ENCODE measurements around the gene FAM222A.

Gene FAM222A

DNA sequence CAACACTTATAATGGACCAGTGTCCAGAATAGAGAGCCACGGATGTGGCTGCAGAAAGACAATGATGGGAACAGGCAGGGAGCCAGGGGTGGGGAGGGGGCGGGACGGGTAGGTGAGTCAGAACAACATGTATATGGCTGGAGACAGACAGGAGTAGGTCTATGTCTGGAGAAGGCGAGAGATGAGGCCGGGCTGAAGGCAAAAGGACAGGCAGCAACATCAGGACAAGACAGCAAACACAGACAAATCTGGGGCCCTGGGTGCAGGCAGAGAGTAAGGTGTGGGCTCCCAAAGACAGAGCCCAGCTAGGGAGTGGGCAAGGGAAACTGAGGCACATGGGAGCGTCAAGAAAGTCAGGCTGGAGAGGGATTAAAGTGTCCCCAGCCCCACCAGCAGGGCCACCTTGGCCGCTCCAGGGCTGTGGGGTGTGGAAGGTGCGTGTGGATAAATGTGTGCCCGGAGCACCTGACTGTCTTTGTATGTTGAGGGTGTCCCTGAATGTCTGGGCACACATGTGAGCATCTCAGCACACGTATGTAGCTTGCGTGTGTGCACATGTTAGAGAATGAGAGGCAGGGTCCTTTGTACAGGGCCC is 44.1 kb downstream of the FAM222A start:
- peaks cover 6% of the 10 kb centered on the region; the same call in 1 of the 2 replicates for H3K9me3 ChIP-seq
- TF ChIP-seq, protein P1, sequence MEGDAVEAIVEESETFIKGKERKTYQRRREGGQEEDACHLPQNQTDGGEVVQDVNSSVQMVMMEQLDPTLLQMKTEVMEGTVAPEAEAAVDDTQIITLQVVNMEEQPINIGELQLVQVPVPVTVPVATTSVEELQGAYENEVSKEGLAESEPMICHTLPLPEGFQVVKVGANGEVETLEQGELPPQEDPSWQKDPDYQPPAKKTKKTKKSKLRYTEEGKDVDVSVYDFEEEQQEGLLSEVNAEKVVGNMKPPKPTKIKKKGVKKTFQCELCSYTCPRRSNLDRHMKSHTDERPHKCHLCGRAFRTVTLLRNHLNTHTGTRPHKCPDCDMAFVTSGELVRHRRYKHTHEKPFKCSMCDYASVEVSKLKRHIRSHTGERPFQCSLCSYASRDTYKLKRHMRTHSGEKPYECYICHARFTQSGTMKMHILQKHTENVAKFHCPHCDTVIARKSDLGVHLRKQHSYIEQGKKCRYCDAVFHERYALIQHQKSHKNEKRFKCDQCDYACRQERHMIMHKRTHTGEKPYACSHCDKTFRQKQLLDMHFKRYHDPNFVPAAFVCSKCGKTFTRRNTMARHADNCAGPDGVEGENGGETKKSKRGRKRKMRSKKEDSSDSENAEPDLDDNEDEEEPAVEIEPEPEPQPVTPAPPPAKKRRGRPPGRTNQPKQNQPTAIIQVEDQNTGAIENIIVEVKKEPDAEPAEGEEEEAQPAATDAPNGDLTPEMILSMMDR (IDR thresholded peaks at IDR 0.05; ENCODE audit: low read depth, low read length): no peak
- no peak overlapping the region for H3K4me3 ChIP-seq (ENCODE audit: low read depth, low read length)
- H3K36me3 ChIP-seq: peaks cover 99% of the 10 kb centered on the region
- no peaks in the 10 kb centered on the region for H3K27me3 ChIP-seq
- DNase-seq: peak; percentile 6
- peaks cover 55% of the 10 kb centered on the region for H3K4me1 ChIP-seq

DNA sequence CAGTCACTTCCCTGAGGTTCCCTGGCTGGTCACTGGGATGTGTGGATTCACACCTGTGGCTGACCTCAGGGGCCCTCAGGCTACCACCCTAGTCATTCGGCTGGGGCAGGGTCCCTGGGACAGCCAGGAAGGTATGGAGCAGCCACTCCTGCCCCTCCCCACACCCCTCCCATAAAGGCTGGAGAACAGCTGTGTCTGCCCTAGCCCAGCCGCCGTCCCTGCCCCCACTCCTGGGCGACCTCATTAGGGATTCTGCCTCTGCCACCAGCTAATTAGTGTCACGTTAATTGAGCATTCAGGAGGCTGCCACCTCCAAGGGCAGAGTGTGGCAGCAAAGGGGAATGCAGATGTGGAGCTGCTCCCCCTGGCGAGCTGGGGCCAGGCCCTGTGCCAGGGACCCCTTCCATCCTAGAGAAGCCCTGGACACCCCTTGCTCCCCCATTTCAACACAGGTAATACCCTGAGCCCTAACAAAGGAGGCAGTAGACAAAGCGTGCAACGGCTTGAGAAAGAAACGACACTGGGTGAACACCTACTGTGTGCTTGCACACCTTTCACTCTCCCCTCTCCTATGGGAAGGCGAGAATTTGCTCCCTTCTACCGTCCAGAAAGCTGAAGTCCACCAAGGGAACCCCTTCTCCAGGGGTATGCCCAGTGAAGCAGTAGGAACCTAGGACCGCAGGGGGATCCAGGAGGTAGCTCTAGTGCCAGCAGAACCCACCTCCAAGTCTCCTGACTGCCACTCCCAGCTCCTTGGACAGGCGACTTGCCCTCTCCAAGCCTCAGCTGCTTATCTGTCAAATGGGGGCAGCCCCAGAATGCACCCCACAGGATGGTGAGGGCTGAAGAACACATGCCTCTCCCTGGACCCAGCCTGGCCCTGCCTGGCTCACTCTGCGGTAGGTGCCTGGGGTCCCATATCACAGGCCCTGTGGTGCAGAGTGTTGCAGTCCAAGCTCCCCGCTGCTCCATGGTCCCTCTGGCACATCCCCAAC is 45.1 kb downstream of the FAM222A start:
- Histone ChIP-seq H3K4me1 (peaks cover 50% of the 10 kb centered on the region), H3K27me3 (no peaks in the 10 kb centered on the region), H3K36me3 (peaks cover 99% of the 10 kb centered on the region), H3K9me3 (peaks cover 6% of the 10 kb centered on the region; the same call in 1 of the 2 replicates), H3K4me3 (ENCODE audit: low read depth, low read length) (no peak overlapping the region)
- TF ChIP-seq, protein P1 (IDR thresholded peaks at IDR 0.05; ENCODE audit: low read depth, low read length): no peak
- peak; percentile 10 for DNase-seq

DNA sequence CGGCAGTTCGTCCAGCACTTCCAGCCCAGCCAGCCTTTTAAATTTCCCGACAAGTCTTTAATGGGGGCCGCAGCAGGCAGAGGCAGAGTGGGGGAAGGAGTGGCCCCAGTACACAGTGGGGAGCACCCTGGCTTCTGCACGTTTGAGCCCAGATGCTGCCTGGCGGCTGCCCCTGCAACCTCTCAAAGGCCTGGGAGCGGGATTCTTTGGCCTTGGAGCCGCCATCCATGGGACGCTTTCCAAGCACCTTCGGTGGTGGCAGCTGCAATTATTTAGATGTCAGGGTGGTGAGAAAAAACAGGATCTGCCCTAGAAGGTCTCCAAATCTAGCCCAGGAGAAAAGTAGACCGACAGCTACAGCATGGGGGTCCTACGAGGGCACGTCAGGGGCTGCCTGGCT is 46.0 kb downstream of the FAM222A start:
- peaks cover 97% of the 10 kb centered on the region for H3K36me3 ChIP-seq
- DNase-seq: peak; percentile 9
- peaks cover 6% of the 10 kb centered on the region; the same call in 1 of the 2 replicates for H3K9me3 ChIP-seq
- TF ChIP-seq, protein P1 (IDR thresholded peaks at IDR 0.05; ENCODE audit: low read depth, low read length): no peak
- H3K4me1 ChIP-seq: peaks cover 46% of the 10 kb centered on the region
- H3K4me3 ChIP-seq (ENCODE audit: low read depth, low read length): no peak overlapping the region
- H3K27me3 ChIP-seq: no peaks in the 10 kb centered on the region

DNA sequence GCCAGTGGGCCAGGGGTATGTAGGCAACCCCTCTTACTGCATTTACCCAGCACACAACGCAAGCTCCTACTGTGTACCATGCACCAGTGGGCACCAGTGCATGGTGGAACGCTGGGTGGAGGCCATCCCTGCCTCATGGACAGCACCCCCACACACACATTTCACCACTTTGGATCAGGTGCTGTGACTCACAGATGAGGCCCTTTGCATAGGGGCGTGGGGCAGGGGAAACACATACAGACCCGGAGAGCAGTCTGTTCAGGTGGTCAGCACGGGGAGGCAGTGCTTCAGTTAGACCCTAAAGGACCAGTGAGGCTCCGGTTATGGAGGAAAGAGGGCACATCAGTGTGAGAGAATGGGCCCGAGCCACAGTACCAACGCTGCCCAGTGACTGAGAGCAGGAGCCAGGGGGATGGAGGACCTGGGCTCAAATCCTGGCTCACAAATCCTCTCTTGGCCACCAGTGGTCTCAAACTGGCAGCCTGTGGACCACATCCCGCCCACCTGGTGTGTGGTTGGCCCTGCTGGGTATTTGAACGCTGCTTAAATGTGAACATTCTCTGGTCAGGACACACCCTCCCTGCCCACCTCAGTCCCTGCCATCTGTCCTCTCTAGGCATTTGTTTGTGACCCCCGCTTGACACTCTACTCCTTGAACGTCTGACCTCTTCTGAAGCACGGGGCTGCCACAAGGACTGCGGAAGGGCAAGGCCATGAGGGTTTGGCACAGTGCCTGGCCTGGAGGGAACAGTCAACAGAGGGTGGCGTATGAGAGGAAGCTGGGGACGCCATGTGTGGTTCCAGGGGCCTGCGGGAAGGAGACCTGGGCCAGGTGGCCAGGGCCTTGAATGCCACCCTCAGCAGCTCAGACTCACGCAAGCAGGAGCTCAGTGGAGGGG is 46.7 kb downstream of the FAM222A start:
- Histone ChIP-seq H3K4me1 (peaks cover 46% of the 10 kb centered on the region), H3K27me3 (no peaks in the 10 kb centered on the region), H3K9me3 (peaks cover 6% of the 10 kb centered on the region; the same call in 1 of the 2 replicates), H3K36me3 (peaks cover 97% of the 10 kb centered on the region), H3K4me3 (ENCODE audit: low read depth, low read length) (no peak overlapping the region)
- TF ChIP-seq, protein P1 (IDR thresholded peaks at IDR 0.05; ENCODE audit: low read depth, low read length): no peak
- DNase-seq: peak; percentile 28

DNA sequence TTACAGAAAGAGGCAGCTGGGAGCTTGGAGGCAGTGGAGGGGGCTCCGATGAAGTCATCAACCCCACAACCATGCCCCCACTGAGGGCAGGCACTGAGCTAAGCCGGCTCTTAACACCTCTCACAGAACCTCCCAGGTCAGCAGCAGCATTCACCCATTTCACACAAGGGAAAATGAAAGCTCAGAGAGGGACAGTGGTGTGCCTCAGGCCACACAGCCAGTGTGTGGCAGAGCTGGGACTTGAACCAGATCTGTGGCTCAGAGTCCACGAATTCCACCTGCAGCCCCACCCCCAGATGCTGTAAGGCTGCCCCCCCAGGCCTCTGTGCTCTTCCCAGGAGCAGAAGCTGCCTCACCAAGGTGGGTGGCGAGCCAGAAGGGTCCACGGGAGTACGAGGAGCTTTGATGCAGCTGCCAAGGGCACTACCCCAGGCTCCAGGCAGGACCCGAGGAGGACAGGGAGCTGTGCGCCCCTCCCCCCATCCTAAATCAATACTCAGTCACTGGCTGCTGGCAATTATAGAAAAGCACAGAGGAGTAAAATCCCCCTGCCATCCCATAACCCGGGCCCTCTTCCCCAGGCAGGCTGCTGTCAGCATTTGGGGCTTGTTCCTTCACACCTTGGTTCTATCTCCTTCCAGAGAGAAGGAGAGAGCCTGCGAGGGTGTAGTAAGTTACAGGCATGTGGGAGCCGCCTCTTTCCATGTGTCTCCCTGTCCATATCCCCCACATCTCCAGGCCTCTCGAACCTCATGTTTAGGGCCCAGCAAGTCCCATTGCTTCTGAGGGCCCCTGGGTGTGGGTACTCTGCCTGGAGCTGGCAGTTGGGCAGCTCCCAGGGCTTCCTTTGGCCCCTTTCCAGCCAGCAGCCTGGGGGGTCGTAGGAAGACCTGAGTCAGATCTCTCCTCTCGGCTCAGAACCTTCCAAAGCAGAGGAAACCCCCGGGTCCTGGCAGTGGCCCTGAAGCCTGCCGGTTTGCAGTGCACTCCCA is 47.6 kb downstream of the FAM222A start:
- H3K36me3 ChIP-seq: peaks cover 97% of the 10 kb centered on the region
- no peaks in the 10 kb centered on the region; the same call in 1 of the 2 replicates for H3K9me3 ChIP-seq
- DNase-seq: peak; percentile 36
- no peak overlapping the region for H3K4me3 ChIP-seq (ENCODE audit: low read depth, low read length)
- TF ChIP-seq, protein P1 (IDR thresholded peaks at IDR 0.05; ENCODE audit: low read depth, low read length): no peak
- peaks cover 48% of the 10 kb centered on the region for H3K4me1 ChIP-seq
- H3K27me3 ChIP-seq: no peaks in the 10 kb centered on the region
